ENCODE measurements around the gene DCXR. TPM values are rescaled to one million over a fixed set of nuclear protein-coding genes. Genes with fewer than 3 reads are reported as not detected.

Gene DCXR
- total and polyA plus RNA-seq, 4 experiments from 2014 or later, result 65.9 to 164 (median 92.9) TPM

DNA sequence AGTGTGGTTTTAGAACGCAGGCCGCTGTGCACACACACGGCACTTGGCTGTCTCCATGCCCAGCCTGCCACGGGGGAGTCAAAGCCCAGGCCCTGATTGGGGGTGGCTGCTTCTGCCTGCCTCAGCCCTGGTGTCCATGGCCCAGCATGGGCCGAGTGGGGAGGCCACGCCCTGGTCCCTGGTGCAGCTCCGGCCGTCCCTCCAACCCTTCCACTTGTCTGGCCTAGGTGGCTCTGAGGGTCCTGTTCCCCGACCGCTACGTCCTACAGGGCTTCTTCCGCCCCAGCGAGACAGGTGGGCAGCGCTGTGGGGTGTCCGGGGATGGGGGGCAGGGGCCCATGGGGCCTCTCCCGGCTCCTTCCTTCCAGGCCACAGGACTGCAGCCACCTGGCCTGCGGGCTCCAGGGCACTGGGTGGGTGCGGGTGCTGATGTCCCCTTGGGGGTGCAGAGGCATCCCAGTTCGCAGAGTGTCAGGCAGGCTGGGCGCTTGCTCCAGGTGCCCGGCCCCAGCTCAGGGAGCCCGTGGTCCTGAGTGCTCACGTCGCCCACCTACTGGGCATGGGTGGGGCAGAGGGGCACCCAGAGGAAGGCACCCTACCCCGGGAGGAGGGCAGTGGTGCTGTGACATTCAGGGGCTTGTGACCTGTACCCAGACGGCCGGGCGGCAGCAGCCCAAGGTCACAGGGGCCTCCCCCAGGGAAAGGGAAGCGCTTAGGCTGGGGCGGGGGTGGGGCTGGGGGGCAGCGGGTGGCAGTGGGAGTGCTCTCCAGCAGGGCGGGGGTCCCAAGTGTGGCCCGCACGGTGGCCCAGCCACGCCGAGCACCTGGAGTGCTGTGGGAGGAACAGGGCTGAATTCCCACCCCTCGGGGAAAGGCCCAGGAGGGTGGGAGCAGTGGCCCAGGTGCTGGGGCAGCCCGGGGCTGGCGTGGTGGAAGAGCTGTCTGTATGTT, 26.6 kb downstream of the DCXR start:
- H3K27ac Mint-ChIP-seq, result no peak overlapping the region
- ChIA-PET POLR2A (ENCODE audit: partially characterized antibody) (no interaction called here), CTCF (ENCODE audit: partially characterized antibody) (interaction anchor here (1.2 kb wide), 1 partner anchor 52 kb away, joined by 3 read pairs; no protein-coding TSS in a partner anchor)
- no peak overlapping the region for H3K4me3 Mint-ChIP-seq
- no peaks in the 10 kb centered on the region for H3K36me3 Mint-ChIP-seq
- H3K4me1 Mint-ChIP-seq, result peaks cover 0 to 1% (median 0%) of the 10 kb centered on the region in 4 donors
- DNase-seq, result no peak
- no peaks in the 10 kb centered on the region for H3K36me3 ChIP-seq (ENCODE audit: insufficient read depth, low read length)
- no peak overlapping the region for H3K4me3 ChIP-seq (ENCODE audit: low read length in 2 of 2)
- H3K9me3 Mint-ChIP-seq, result no peaks in the 10 kb centered on the region
- intact Hi-C loops (cut with micrococcal nuclease), result no loop called here
- H3K27me3 Mint-ChIP-seq, result no peaks in the 10 kb centered on the region
- no peaks in the 10 kb centered on the region for H3K4me1 ChIP-seq (ENCODE audit: insufficient read depth, low read length)
- no peaks in the 10 kb centered on the region for H3K27me3 ChIP-seq (ENCODE audit: insufficient read depth, low read length)
- no peaks in the 10 kb centered on the region for H3K9me3 ChIP-seq (ENCODE audit: control insufficient read depth in 1 of 2, low read length in 2 of 2)
- no peak overlapping the region for H3K27ac ChIP-seq (ENCODE audit: low read depth, low read length)

DNA sequence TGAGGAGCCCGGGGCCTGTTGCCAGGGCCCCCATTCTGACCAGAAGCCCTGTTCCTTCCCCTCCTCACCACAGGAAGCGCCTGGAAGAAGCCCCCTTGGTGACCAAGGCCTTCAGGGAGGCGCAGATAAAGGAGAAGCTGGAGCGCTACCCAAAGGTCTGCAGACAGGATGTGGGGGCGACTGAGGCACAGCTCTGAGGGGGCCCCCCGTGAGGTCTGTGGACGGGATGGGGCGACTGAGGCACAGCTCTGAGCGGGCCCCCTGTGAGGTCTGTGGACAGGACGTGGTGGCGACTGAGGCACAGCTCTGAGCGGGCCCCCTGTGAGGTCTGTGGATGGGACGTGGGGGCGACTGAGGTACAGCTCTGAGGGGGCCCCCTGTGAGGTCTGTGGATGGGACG, 28.1 kb downstream of the DCXR start:
- no peak for DNase-seq
- ChIA-PET CTCF (ENCODE audit: partially characterized antibody) (interaction anchor here (1.0 kb wide), 1 partner anchor 10 kb away, joined by 3 read pairs; no protein-coding TSS in a partner anchor), POLR2A (ENCODE audit: partially characterized antibody) (no interaction called here)
- Mint-ChIP-seq H3K27ac (no peak overlapping the region), H3K27me3 (no peaks in the 10 kb centered on the region), H3K4me1 (peaks cover 0 to 1% (median 0%) of the 10 kb centered on the region in 4 donors), H3K36me3 (no peaks in the 10 kb centered on the region), H3K9me3 (no peaks in the 10 kb centered on the region), H3K4me3 (no peak overlapping the region)
- intact Hi-C loops (cut with micrococcal nuclease), result no loop called here
- no peaks in the 10 kb centered on the region for H3K27me3 ChIP-seq (ENCODE audit: insufficient read depth, low read length)
- H3K4me1 ChIP-seq (ENCODE audit: insufficient read depth, low read length), result no peaks in the 10 kb centered on the region
- H3K27ac ChIP-seq (ENCODE audit: low read depth, low read length), result no peak overlapping the region
- no peaks in the 10 kb centered on the region for H3K36me3 ChIP-seq (ENCODE audit: insufficient read depth, low read length)
- no peak overlapping the region for H3K4me3 ChIP-seq (ENCODE audit: low read length in 2 of 2)
- no peaks in the 10 kb centered on the region for H3K9me3 ChIP-seq (ENCODE audit: control insufficient read depth in 1 of 2, low read length in 2 of 2)

DNA sequence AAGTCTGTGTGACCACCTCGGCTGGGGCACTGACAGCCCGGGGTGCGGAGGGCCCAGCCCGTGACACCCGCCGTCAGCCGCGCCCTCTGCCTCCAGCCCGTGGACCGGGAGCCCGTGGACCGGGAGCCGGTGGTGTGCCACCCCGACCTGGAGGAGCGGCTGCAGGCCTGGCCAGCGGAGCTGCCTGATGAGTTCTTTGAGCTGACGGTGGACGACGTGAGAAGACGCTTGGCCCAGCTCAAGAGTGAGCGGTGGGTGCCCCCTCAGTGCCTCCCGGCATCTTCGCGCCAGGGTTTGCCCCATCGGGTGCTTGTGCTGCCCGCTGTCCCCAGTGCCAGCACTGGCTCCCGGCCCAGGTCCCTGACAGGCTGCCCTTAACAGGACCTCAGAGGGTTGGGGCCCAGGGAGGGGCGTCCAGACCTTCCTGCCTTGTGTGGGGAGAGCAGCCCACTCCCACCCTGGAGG, 28.5 kb downstream of the DCXR start:
- no peaks in the 10 kb centered on the region for H3K36me3 Mint-ChIP-seq
- Histone ChIP-seq H3K27me3 (ENCODE audit: insufficient read depth, low read length) (no peaks in the 10 kb centered on the region), H3K36me3 (ENCODE audit: insufficient read depth, low read length) (no peaks in the 10 kb centered on the region), H3K9me3 (ENCODE audit: control insufficient read depth in 1 of 2, low read length in 2 of 2) (no peaks in the 10 kb centered on the region), H3K27ac (ENCODE audit: low read depth, low read length) (no peak overlapping the region), H3K4me1 (ENCODE audit: insufficient read depth, low read length) (no peaks in the 10 kb centered on the region), H3K4me3 (ENCODE audit: low read length in 2 of 2) (no peak overlapping the region)
- no peak overlapping the region for H3K4me3 Mint-ChIP-seq
- no peak overlapping the region for H3K27ac Mint-ChIP-seq
- POLR2A ChIA-PET (ENCODE audit: partially characterized antibody), result no interaction called here
- CTCF ChIA-PET (ENCODE audit: partially characterized antibody), result interaction anchor here (1.0 kb wide), 1 partner anchor 10 kb away, joined by 3 read pairs; no protein-coding TSS in a partner anchor
- no peaks in the 10 kb centered on the region for H3K9me3 Mint-ChIP-seq
- peaks cover 0 to 1% (median 0%) of the 10 kb centered on the region in 4 donors for H3K4me1 Mint-ChIP-seq
- H3K27me3 Mint-ChIP-seq, result no peaks in the 10 kb centered on the region
- DNase-seq, result no peak
- intact Hi-C loops (cut with micrococcal nuclease), result no loop called here

DNA sequence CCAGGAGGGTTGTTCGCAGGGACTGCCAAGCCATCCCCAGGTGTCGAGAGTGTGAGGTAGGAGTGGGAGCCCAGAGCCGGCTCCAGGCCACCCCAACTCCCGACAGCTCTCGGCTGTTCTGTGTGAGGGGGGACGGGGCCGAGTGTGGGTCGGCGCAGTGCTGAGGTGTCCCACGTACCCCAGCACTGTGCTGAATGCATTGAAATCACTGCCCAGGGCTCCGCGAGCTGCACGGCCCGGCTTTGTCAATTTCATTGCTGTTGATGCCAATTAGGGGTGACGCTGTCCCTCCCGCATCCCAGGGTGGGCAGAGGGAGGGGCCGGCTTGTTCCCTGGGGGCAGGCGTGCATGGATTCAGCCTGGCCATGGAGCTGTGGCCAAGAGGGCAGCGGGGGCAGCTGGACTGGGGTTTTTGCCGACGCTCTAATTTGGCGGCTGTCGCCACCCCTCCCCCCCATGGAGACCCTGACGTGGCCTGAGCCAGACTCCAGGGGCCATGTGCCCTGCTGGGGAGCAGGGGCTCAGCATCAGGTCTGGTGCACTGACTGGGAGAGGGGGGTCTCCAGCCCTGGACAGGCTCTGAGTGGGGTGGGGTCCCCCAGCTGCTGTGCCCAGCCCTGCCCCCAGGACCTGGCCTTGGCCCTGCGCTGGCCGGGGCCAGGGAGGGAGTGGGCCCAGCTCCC, 29.1 kb downstream of the DCXR start:
- H3K36me3 ChIP-seq (ENCODE audit: insufficient read depth, low read length), result no peaks in the 10 kb centered on the region
- H3K4me3 ChIP-seq (ENCODE audit: low read length in 2 of 2), result no peak overlapping the region
- Mint-ChIP-seq H3K9me3 (no peaks in the 10 kb centered on the region), H3K4me3 (no peak overlapping the region), H3K27me3 (no peaks in the 10 kb centered on the region), H3K4me1 (peaks cover 0 to 1% (median 0%) of the 10 kb centered on the region in 4 donors), H3K36me3 (no peaks in the 10 kb centered on the region), H3K27ac (no peak overlapping the region)
- H3K27ac ChIP-seq (ENCODE audit: low read depth, low read length), result no peak overlapping the region
- no peak for DNase-seq
- H3K27me3 ChIP-seq (ENCODE audit: insufficient read depth, low read length), result no peaks in the 10 kb centered on the region
- H3K4me1 ChIP-seq (ENCODE audit: insufficient read depth, low read length), result no peaks in the 10 kb centered on the region
- ChIA-PET CTCF (ENCODE audit: partially characterized antibody) (no interaction called here), POLR2A (ENCODE audit: partially characterized antibody) (no interaction called here)
- H3K9me3 ChIP-seq (ENCODE audit: control insufficient read depth in 1 of 2, low read length in 2 of 2), result no peaks in the 10 kb centered on the region
- intact Hi-C loops (cut with micrococcal nuclease), result no loop called here

DNA sequence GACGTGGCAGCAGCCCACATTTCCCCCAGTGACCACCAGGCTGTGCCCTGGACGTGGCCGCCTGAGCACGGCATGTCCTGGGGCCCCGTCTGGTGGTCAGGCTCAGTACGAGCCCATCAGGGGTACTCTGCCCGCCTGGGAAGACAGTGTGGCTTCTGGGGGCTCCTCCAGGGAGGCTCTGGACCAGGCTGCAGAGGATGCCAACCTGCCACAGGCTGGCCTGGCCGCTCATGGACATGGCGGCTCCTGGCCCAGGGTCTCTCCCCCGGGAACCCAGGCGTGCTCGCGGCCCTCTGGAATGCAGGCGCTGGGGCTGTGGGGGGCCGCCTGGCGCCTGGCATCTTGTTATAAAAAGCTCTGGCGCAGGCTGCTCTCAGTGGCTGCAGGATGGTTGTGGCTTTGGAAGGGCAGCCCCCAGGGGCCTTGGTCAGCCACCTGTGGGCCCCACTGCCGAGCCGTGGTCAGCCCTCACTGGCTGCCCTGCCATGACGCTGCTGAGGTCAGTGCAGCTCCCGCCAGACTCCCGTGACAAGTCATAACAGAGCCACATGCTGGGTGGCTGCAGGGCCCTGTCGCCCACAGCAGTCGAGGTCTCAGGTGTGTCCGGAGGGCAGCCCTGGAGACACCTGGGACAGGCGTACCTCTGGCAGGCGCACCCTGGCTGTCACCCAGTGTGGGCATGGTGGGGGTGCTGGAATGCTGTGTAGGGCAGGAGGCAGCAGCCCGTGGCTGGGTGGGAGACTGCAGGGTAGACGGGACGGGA, 29.8 kb downstream of the DCXR start:
- Mint-ChIP-seq H3K27ac (peak overlapping the region in 1 of 7 donors; percentile 10), H3K27me3 (no peaks in the 10 kb centered on the region), H3K9me3 (no peaks in the 10 kb centered on the region), H3K36me3 (no peaks in the 10 kb centered on the region), H3K4me3 (no peak overlapping the region), H3K4me1 (peaks cover 0 to 1% (median 0%) of the 10 kb centered on the region in 4 donors)
- no peaks in the 10 kb centered on the region for H3K27me3 ChIP-seq (ENCODE audit: insufficient read depth, low read length)
- intact Hi-C loops (cut with micrococcal nuclease), result no loop called here
- H3K4me1 ChIP-seq (ENCODE audit: insufficient read depth, low read length), result no peaks in the 10 kb centered on the region
- no peak overlapping the region for H3K4me3 ChIP-seq (ENCODE audit: low read length in 2 of 2)
- ChIA-PET POLR2A (ENCODE audit: partially characterized antibody) (no interaction called here), CTCF (ENCODE audit: partially characterized antibody) (no interaction called here)
- no peak for DNase-seq
- no peak overlapping the region for H3K27ac ChIP-seq (ENCODE audit: low read depth, low read length)
- no peaks in the 10 kb centered on the region for H3K9me3 ChIP-seq (ENCODE audit: control insufficient read depth in 1 of 2, low read length in 2 of 2)
- H3K36me3 ChIP-seq (ENCODE audit: insufficient read depth, low read length), result no peaks in the 10 kb centered on the region

DNA sequence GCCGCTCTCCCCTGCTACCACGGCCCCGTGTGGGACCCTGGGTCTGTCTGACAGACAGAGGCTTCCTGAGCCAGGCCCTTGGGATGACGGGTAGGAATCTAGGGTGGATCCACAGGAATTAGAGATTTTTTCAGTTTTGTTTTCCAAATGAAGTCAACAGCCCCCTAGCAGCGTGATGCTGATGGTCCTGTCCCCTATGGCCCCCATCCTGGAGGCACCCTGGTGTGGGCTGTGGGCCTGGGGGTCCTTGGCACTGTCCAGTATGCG, 30.3 kb downstream of the DCXR start:
- H3K4me1 Mint-ChIP-seq, result peaks cover 0 to 1% (median 0%) of the 10 kb centered on the region in 4 donors
- Histone ChIP-seq H3K27me3 (ENCODE audit: insufficient read depth, low read length) (no peaks in the 10 kb centered on the region), H3K9me3 (ENCODE audit: control insufficient read depth in 1 of 2, low read length in 2 of 2) (no peaks in the 10 kb centered on the region), H3K4me3 (ENCODE audit: low read length in 2 of 2) (no peak overlapping the region), H3K36me3 (ENCODE audit: insufficient read depth, low read length) (no peaks in the 10 kb centered on the region), H3K27ac (ENCODE audit: low read depth, low read length) (no peak overlapping the region), H3K4me1 (ENCODE audit: insufficient read depth, low read length) (no peaks in the 10 kb centered on the region)
- no peak for DNase-seq
- H3K27ac Mint-ChIP-seq, result no peak overlapping the region
- intact Hi-C loops (cut with micrococcal nuclease), result no loop called here
- H3K9me3 Mint-ChIP-seq, result no peaks in the 10 kb centered on the region
- CTCF ChIA-PET (ENCODE audit: partially characterized antibody), result no interaction called here
- H3K27me3 Mint-ChIP-seq, result no peaks in the 10 kb centered on the region
- POLR2A ChIA-PET (ENCODE audit: partially characterized antibody), result no interaction called here
- no peaks in the 10 kb centered on the region for H3K36me3 Mint-ChIP-seq
- no peak overlapping the region for H3K4me3 Mint-ChIP-seq

Measured in CD4-positive, alpha-beta memory T cell (primary cell).